ENCODE measurements around the gene IWS1. TPM values are rescaled to one million over a fixed set of nuclear protein-coding genes. Genes with fewer than 3 reads are reported as not detected.

Gene IWS1
- total and polyA plus RNA-seq, 10 of the 15 experiments (the other 5 are each of a cell fraction or from before 2014, with no cell fraction given), result 21.9 to 68.9 (median 45.8) TPM

DNA sequence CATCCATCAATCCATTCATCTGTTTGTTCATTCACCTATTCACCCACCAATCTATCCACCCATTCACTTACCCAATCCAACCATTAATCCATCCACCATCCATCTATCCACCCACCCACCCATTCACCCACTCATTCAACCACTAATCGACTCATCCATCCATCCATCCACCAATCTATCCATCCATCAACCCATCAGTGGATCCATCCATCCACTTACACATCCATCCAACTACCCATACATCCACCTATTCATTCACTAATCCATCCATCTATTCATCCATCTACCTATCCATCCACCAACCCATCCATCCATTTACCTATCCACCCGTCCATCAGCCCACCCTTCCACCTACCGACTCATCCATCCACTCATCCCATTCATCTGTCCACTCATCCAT, 20.5 kb upstream of the IWS1 start (continued):
- TF ChIP-seq, protein P1, sequence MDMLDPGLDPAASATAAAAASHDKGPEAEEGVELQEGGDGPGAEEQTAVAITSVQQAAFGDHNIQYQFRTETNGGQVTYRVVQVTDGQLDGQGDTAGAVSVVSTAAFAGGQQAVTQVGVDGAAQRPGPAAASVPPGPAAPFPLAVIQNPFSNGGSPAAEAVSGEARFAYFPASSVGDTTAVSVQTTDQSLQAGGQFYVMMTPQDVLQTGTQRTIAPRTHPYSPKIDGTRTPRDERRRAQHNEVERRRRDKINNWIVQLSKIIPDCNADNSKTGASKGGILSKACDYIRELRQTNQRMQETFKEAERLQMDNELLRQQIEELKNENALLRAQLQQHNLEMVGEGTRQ (IDR thresholded peaks at IDR 0.05; ENCODE audit: borderline replicate concordance, low read depth, low read length), result no peak
- TF ChIP-seq STAT1 (conservative IDR thresholded peaks at IDR 0.05) (no peak), SREBF2 (IDR thresholded peaks at IDR 0.05; ENCODE audit: low read length) (no peak), MTA3 (IDR thresholded peaks at IDR 0.05; ENCODE audit: borderline replicate concordance, low read length) (no peak), CREM (IDR thresholded peaks at IDR 0.05; ENCODE audit: low read depth) (no peak), ZNF207 (IDR thresholded peaks at IDR 0.05; ENCODE audit: borderline replicate concordance) (no peak), SUPT20H (IDR thresholded peaks at IDR 0.05; ENCODE audit: borderline replicate concordance, control insufficient read depth, low read depth, low read length) (no peak), ETV6 (conservative IDR thresholded peaks at IDR 0.05 in 1 of 2, IDR thresholded peaks at IDR 0.05 in 1 of 2; ENCODE audit: borderline replicate concordance in 1 of 2, low read depth in 1 of 2) (no peak)
- TF ChIP-seq, protein P2, sequence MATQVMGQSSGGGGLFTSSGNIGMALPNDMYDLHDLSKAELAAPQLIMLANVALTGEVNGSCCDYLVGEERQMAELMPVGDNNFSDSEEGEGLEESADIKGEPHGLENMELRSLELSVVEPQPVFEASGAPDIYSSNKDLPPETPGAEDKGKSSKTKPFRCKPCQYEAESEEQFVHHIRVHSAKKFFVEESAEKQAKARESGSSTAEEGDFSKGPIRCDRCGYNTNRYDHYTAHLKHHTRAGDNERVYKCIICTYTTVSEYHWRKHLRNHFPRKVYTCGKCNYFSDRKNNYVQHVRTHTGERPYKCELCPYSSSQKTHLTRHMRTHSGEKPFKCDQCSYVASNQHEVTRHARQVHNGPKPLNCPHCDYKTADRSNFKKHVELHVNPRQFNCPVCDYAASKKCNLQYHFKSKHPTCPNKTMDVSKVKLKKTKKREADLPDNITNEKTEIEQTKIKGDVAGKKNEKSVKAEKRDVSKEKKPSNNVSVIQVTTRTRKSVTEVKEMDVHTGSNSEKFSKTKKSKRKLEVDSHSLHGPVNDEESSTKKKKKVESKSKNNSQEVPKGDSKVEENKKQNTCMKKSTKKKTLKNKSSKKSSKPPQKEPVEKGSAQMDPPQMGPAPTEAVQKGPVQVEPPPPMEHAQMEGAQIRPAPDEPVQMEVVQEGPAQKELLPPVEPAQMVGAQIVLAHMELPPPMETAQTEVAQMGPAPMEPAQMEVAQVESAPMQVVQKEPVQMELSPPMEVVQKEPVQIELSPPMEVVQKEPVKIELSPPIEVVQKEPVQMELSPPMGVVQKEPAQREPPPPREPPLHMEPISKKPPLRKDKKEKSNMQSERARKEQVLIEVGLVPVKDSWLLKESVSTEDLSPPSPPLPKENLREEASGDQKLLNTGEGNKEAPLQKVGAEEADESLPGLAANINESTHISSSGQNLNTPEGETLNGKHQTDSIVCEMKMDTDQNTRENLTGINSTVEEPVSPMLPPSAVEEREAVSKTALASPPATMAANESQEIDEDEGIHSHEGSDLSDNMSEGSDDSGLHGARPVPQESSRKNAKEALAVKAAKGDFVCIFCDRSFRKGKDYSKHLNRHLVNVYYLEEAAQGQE (IDR thresholded peaks at IDR 0.05; ENCODE audit: low read depth, low read length), result no peak
- TF ChIP-seq, protein P3, sequence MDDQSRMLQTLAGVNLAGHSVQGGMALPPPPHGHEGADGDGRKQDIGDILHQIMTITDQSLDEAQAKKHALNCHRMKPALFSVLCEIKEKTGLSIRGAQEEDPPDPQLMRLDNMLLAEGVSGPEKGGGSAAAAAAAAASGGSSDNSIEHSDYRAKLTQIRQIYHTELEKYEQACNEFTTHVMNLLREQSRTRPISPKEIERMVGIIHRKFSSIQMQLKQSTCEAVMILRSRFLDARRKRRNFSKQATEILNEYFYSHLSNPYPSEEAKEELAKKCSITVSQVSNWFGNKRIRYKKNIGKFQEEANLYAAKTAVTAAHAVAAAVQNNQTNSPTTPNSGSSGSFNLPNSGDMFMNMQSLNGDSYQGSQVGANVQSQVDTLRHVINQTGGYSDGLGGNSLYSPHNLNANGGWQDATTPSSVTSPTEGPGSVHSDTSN (IDR thresholded peaks at IDR 0.05; ENCODE audit: insufficient replicate concordance, low read depth, low read length), result no peak
- TF ChIP-seq, protein P4, sequence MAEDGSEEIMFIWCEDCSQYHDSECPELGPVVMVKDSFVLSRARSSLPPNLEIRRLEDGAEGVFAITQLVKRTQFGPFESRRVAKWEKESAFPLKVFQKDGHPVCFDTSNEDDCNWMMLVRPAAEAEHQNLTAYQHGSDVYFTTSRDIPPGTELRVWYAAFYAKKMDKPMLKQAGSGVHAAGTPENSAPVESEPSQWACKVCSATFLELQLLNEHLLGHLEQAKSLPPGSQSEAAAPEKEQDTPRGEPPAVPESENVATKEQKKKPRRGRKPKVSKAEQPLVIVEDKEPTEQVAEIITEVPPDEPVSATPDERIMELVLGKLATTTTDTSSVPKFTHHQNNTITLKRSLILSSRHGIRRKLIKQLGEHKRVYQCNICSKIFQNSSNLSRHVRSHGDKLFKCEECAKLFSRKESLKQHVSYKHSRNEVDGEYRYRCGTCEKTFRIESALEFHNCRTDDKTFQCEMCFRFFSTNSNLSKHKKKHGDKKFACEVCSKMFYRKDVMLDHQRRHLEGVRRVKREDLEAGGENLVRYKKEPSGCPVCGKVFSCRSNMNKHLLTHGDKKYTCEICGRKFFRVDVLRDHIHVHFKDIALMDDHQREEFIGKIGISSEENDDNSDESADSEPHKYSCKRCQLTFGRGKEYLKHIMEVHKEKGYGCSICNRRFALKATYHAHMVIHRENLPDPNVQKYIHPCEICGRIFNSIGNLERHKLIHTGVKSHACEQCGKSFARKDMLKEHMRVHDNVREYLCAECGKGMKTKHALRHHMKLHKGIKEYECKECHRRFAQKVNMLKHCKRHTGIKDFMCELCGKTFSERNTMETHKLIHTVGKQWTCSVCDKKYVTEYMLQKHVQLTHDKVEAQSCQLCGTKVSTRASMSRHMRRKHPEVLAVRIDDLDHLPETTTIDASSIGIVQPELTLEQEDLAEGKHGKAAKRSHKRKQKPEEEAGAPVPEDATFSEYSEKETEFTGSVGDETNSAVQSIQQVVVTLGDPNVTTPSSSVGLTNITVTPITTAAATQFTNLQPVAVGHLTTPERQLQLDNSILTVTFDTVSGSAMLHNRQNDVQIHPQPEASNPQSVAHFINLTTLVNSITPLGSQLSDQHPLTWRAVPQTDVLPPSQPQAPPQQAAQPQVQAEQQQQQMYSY (CRISPR knock-in tag; IDR thresholded peaks at IDR 0.05), result no peak

Measured in GM12878 (cell line).